K562 (cell line): ENCODE measurements around the gene PIP4K2C. TPM values are rescaled to one million over a fixed set of nuclear protein-coding genes. Genes with fewer than 3 reads are reported as not detected.

Source experiments
- ADNP ChIP-seq: fragments of 200-800 bp; sonication (Bioruptor generic); IDR thresholded peaks from 2 replicates; pipeline ENCODE4 v1.6.1; 2016; ENCODE audit warnings: missing genetic modification characterization, missing compliant biosample characterization
- ARID4B ChIP-seq: sonication (generic); formaldehyde crosslinking; IDR thresholded peaks from 2 replicates; pipeline ENCODE4 v1.8.0; 2022; ENCODE audit warnings: mild to moderate bottlenecking, missing genetic modification reagents
- ATF3 ChIP-seq, 2 experiments: fragments of 450-650 bp in 1 of 2; sonication (generic) in 1 of 2; formaldehyde crosslinking in 1 of 2; IDR thresholded peaks in 1 of 2; conservative IDR thresholded peaks in 1 of 2; 2 replicates each; pipeline versions ENCODE4 v1.6.1 to v1.8.1; 2016 to 2023; ENCODE audit warnings: mild to moderate bottlenecking in 2 of 2, moderate library complexity in 2 of 2, inconsistent platforms in 1 of 2, missing genetic modification reagents in 1 of 2
- COPS2 ChIP-seq: fragments of 450-650 bp; conservative IDR thresholded peaks from 2 replicates; pipeline ENCODE4 v1.6.1; 2016; ENCODE audit warnings: mild to moderate bottlenecking, moderate library complexity
- HDGF ChIP-seq: fragments of 450-650 bp; IDR thresholded peaks from 2 replicates; pipeline ENCODE4 v1.6.1; 2016
- ILK ChIP-seq: fragments of 450-650 bp; IDR thresholded peaks from 2 replicates; pipeline ENCODE4 v1.6.1; 2016; ENCODE audit warnings: missing genetic modification characterization, low read depth, mild to moderate bottlenecking, missing compliant biosample characterization, moderate library complexity, borderline replicate concordance
- NCOA2 ChIP-seq, 2 experiments: fragments of 450-650 bp; IDR thresholded peaks; 2 replicates each; pipeline ENCODE4 v1.6.1; 2018; ENCODE audit warnings: mild to moderate bottlenecking in 2 of 2, moderate library complexity in 1 of 2; ENCODE audit not compliant: partially characterized antibody in 2 of 2
- NCOR1 ChIP-seq: fragments of 450-650 bp; IDR thresholded peaks from 2 replicates; pipeline ENCODE4 v1.6.1; 2016; ENCODE audit warnings: mild to moderate bottlenecking, moderate library complexity
- POLR3G ChIP-seq: IDR thresholded peaks from 2 replicates; pipeline ENCODE4 v1.6.1; 2011; ENCODE audit not compliant: insufficient read length, insufficient replicate concordance; ENCODE audit errors: extremely low read depth
- PTBP1 ChIP-seq: fragments of 200-400 bp; formaldehyde crosslinking; IDR thresholded peaks from 2 replicates; pipeline ENCODE4 v1.6.1; 2017; ENCODE audit warnings: low read depth, low read length
- SMAD2 ChIP-seq: fragments of 150-350 bp; IDR thresholded peaks from 2 replicates; pipeline ENCODE4 v1.6.1; 2014; ENCODE audit warnings: low read depth, mild to moderate bottlenecking, low read length
- TGIF2 ChIP-seq: sonication (generic); formaldehyde crosslinking; IDR thresholded peaks from 2 replicates; pipeline ENCODE4 v1.8.1; 2022; ENCODE audit warnings: mild to moderate bottlenecking, missing genetic modification reagents, moderate library complexity
- ZNF445 ChIP-seq: fragments of 250-450 bp; sonication (Bioruptor Pico); IDR thresholded peaks from 2 replicates; pipeline ENCODE4 v1.4.0; 2020; ENCODE audit warnings: low read depth, mild to moderate bottlenecking, moderate library complexity
- polyA plus RNA-seq, 8 experiments: library from polyadenylated mRNA; depleted of rRNA in 4 of 8; stranded (reverse) in 5 of 8; unstranded in 3 of 8; fragments of >200 nt; fragmentation: Nextera tagmentation in 2 of 8; fragmentation: Illumina TruSeq in 1 of 8; extraction: Ambion mirVana in 2 of 8; extraction: Trizol in 1 of 8; gene quantifications; 2 replicates each; pipeline versions ENCODE4 v1.2.1 to v1.2.3, GENCODE V29; 2011 to 2014; ENCODE audit warnings: inconsistent platforms in 1 of 8, missing spikeins in 1 of 8
- total RNA-seq, 7 experiments: library from RNA; depleted of rRNA in 6 of 7; stranded (reverse); fragments of >200 nt in 6 of 7; fragmentation: Illumina TruSeq in 2 of 7; extraction: Trizol in 2 of 7; gene quantifications; 2 replicates each; pipeline versions ENCODE4 v1.2.1 to v1.2.3, GENCODE V29; 2011 to 2021; ENCODE audit warnings: low replicate concordance in 1 of 7
- TF ChIP-seq, protein P1 (sequence below): fragments of 250-450 bp; sonication (Bioruptor Pico); IDR thresholded peaks from 2 replicates; pipeline ENCODE4 v1.5.0; 2022; ENCODE audit warnings: mild to moderate bottlenecking
- TF ChIP-seq, protein P2 (sequence below): fragments of 250-450 bp; sonication (Bioruptor Pico); IDR thresholded peaks from 2 replicates; pipeline ENCODE4 v1.9.0; 2021; ENCODE audit warnings: mild to moderate bottlenecking

PIP4K2C gene
- total and polyA plus RNA-seq, 9 of the 15 experiments (the other 6 are each of a cell fraction or from before 2014, with no cell fraction given), result 9.0 to 41.4 (median 18.3) TPM

DNA sequence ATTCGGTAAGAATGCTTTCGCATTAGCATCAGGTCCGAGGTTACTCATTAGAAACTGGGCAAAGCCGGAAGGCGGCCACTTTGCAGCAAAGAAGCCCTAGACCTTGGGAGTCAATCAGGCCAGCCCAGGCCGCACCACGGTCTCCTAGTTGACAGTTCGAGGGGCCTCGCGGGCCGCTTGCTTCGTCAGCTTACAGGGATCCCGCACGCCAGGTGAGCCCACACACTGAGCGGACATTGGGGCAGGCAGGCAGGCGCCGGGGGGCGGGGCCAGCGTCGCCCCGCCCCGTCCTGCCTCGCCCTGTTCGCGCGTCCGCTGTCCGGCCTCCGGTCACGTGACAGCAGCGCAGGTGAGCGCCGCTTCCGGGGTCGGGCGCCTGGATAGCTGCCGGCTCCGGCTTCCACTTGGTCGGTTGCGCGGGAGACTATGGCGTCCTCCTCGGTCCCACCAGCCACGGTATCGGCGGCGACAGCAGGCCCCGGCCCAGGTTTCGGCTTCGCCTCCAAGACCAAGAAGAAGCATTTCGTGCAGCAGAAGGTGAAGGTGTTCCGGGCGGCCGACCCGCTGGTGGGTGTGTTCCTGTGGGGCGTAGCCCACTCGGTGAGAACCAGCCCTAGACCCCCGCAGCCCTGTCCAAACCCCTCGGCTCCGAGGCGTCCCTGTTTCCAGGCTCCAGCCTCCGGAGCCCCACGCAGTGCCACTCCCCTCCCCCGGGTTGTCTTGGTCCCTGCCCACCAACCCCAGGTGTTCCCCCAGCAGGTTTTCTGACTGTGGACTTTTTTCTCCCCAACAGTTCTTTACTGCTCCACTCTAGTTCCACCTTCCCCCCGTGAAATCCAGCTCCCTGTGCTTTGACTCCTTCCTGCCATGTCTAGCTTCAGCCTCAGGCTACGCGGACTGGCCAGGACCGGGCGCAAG is at the start of gene PIP4K2C (continued):
- TF ChIP-seq ARID4B (CRISPR knock-in tag) (peak; percentile 83; the same call in 1 of the 2 replicates), COPS2 (no peak), ILK (tag) (no peak), ATF3 (IDR thresholded peaks at IDR 0.05) (0 out of 2 replicates have a peak, but pooled peaks have one; percentile 11), ATF3 (CRISPR knock-in tag; conservative IDR thresholded peaks at IDR 0.05) (no peak), TGIF2 (CRISPR knock-in tag) (no peak), NCOR1 (no peak), HDGF (no peak), PTBP1 (no peak), POLR3G (no peak), ZNF445 (CRISPR knock-in tag) (no peak), ADNP (tag) (no peak), SMAD2 (no peak), NCOA2 (IDR thresholded peaks at IDR 0.05; ENCODE audit: partially characterized antibody in 2 of 2) (no peak)
- TF ChIP-seq, protein P1, sequence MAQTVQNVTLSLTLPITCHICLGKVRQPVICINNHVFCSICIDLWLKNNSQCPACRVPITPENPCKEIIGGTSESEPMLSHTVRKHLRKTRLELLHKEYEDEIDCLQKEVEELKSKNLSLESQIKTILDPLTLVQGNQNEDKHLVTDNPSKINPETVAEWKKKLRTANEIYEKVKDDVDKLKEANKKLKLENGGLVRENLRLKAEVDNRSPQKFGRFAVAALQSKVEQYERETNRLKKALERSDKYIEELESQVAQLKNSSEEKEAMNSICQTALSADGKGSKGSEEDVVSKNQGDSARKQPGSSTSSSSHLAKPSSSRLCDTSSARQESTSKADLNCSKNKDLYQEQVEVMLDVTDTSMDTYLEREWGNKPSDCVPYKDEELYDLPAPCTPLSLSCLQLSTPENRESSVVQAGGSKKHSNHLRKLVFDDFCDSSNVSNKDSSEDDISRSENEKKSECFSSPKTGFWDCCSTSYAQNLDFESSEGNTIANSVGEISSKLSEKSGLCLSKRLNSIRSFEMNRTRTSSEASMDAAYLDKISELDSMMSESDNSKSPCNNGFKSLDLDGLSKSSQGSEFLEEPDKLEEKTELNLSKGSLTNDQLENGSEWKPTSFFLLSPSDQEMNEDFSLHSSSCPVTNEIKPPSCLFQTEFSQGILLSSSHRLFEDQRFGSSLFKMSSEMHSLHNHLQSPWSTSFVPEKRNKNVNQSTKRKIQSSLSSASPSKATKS (CRISPR knock-in tag), result no peak
- TF ChIP-seq, protein P2, sequence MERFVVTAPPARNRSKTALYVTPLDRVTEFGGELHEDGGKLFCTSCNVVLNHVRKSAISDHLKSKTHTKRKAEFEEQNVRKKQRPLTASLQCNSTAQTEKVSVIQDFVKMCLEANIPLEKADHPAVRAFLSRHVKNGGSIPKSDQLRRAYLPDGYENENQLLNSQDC (CRISPR knock-in tag), result no peak
